Epithelial cell of esophagus (primary cell): Measurements from ENCODE around the gene STIM2.

Experiments
- DNase-seq: peaks from one replicate; pipeline ENCODE4 v3.0.0; 2010; ENCODE audit warnings: low read depth
- H3K4me3 ChIP-seq: 2 replicates; pipeline ENCODE4 v1.5.1; 2011; ENCODE audit warnings: mild to moderate bottlenecking, low read length, control low read depth
- CTCF ChIP-seq: IDR thresholded peaks from 2 replicates; pipeline ENCODE4 v1.5.1; 2011; ENCODE audit warnings: low read depth, mild to moderate bottlenecking, low read length, control low read depth, inconsistent platforms; ENCODE audit not compliant: insufficient read depth; ENCODE audit errors: missing control alignments

The STIM2 gene

GRCh38 chr4:26867914-26868684, 7.5 kb downstream of the STIM2 start:
- H3K4me3 ChIP-seq: no peak overlapping the region
- TF ChIP-seq CTCF: no peak
- DNase-seq: no peak

GRCh38 chr4:26870576-26871262, 10.1 kb downstream of the STIM2 start:
- H3K4me3 ChIP-seq: no peak overlapping the region
- TF ChIP-seq CTCF: no peak
- DNase-seq: no peak

GRCh38 chr4:26871611-26872010, 11.0 kb downstream of the STIM2 start:
- TF ChIP-seq CTCF: no peak
- no peak overlapping the region for H3K4me3 ChIP-seq
- peak; percentile 75 for DNase-seq

DNA sequence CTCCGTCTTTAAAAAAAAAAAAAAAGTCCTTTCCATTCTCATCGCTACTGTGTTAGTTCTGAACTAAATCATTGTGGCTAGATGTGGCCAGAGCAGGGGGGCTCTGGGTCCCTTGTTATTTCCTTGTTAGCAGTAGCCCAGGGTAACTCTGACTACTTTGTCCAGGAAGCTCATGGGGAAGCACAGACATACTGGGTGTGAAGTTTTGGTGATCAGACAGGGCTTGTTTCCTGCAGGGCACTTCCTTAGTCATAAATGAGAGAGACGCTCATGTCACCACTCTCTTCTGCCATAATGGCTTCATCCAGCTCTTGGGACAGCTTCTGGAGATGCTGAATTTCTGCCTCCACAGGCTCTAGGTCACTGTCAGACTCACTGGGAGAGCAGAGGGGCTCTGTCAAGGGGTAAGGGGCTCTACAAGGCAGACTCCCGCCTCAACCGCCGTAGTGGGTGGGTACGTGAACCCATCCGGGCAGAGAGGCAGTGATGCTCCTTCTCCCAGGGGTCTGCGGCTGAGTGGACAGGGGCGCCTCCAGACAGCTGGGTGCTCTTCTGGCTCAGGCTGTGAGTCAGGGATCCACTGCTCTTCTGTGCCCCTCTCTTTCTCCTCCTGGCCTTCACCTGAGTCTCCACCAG, 12.9 kb downstream of the STIM2 start:
- no peak overlapping the region for H3K4me3 ChIP-seq
- DNase-seq: no peak
- no peak for TF ChIP-seq CTCF

DNA sequence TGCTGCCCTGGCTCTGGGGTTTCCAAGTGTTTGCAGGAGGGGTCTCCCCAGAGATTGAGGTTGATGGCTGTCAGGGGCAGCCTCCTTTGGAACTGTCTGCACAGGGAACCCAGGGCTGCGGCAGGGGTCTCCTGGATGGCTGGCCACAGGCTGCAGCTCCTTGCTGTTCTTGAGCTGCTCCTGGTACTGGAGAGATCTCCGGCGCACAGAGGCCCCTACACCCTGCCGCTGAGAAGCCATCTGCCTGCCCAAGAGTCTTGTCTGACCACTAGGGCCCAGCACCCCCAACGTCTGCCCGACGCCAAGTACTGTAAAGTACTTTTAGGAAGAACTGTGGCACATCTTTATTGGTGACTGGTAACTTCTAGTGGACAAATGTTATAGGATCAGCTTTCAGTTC, 13.5 kb downstream of the STIM2 start:
- no peak for DNase-seq
- TF ChIP-seq CTCF: no peak
- H3K4me3 ChIP-seq: no peak overlapping the region

DNA sequence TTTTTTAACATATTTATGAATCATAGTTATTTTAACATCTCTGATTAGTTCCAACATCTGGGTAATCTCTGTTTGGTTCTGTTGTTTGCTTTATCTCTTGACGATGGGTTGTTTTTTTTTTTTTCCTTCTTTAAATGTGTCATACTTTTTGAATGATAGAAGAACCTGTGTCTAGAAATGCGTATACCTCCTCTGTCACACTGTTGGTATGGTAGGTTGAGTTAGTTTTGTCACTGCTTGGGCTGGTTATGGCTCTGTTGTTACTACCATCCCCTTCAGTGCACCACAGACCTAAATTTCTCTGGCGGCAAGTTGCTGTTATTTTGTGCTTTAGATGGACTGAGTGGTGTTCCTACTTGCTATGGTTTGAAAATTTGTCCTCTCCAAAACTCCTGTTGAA, 16.8 kb downstream of the STIM2 start:
- TF ChIP-seq CTCF: no peak
- H3K4me3 ChIP-seq: no peak overlapping the region
- no peak for DNase-seq
